Glutamatergic neuron (in vitro differentiated cells): ENCODE data around the gene TYW1. TPM values are rescaled to one million over a fixed set of nuclear protein-coding genes. Genes with fewer than 3 reads are reported as not detected.
"Not testable (repeated sequence)": the region's sequence is repeated elsewhere in the genome, so short reads cannot be mapped to it uniquely, and the experiment has no call there.

ENCODE experiments used
- DNase-seq: peaks from one replicate; pipeline ENCODE4 v3.0.0; 2022
- H3K27ac Mint-ChIP-seq: one replicate; pipeline ENCODE4 v1.8.0; 2020; ENCODE audit warnings: mild to moderate bottlenecking, mixed read lengths, inconsistent platforms; ENCODE audit not compliant: unreplicated experiment
- H3K27me3 Mint-ChIP-seq: one replicate; pipeline ENCODE4 v1.8.0; 2020; ENCODE audit warnings: mild to moderate bottlenecking, moderate library complexity, mixed read lengths, inconsistent platforms; ENCODE audit not compliant: unreplicated experiment
- H3K36me3 Mint-ChIP-seq: one replicate; pipeline ENCODE4 v1.8.0; 2020; ENCODE audit warnings: mild to moderate bottlenecking, mixed read lengths, inconsistent platforms; ENCODE audit not compliant: unreplicated experiment
- H3K4me1 Mint-ChIP-seq: one replicate; pipeline ENCODE4 v1.8.0; 2020; ENCODE audit warnings: mild to moderate bottlenecking, low read depth, mixed read lengths, inconsistent platforms; ENCODE audit not compliant: unreplicated experiment
- H3K4me3 Mint-ChIP-seq: one replicate; pipeline ENCODE4 v1.8.0; 2020; ENCODE audit warnings: mild to moderate bottlenecking, mixed read lengths, inconsistent platforms; ENCODE audit not compliant: unreplicated experiment
- H3K9me3 Mint-ChIP-seq: one replicate; pipeline ENCODE4 v1.8.0; 2020; ENCODE audit warnings: mild to moderate bottlenecking, moderate library complexity, mixed read lengths, inconsistent platforms; ENCODE audit not compliant: unreplicated experiment
- CTCF ChIP-seq: fragments of 200-600 bp; sonication (generic); IDR thresholded peaks from one replicate; pipeline ENCODE4 v1.5.0; 2021; ENCODE audit not compliant: partially characterized antibody, unreplicated experiment
- total RNA-seq: library from RNA; stranded (reverse); fragmentation: NEBNext Ultra II Directional; extraction: Animal tissue kit (Norgen Biotek cat#: 25700); gene quantifications from one replicate; pipeline ENCODE4 v1.2.1, GENCODE V29; 2021; ENCODE audit not compliant: unreplicated experiment

TYW1 gene
- total RNA-seq, 1 donor from 2014 or later = 17.7 TPM

GRCh38 chr7:67210567-67210966 lies 213.9 kb downstream of the TYW1 start:
- H3K4me3 Mint-ChIP-seq = no peak overlapping the region
- no peak overlapping the region for H3K27ac Mint-ChIP-seq

GRCh38 chr7:67211650-67212330 lies 215.2 kb downstream of the TYW1 start:
- H3K4me1 Mint-ChIP-seq, H3K9me3 Mint-ChIP-seq, H3K27me3 Mint-ChIP-seq, H3K4me3 Mint-ChIP-seq, H3K27ac Mint-ChIP-seq, DNase-seq: not testable (repeated sequence)
- peaks cover 11% of the 10 kb centered on the region for H3K36me3 Mint-ChIP-seq

More at GRCh38 chr7:67210567-67210966, 213.9 kb downstream of the TYW1 start:
- H3K36me3 Mint-ChIP-seq = peaks cover 7% of the 10 kb centered on the region
- peaks cover 2% of the 10 kb centered on the region for H3K9me3 Mint-ChIP-seq
- DNase-seq = no peak
- TF ChIP-seq CTCF = no peak
- no peaks in the 10 kb centered on the region for H3K4me1 Mint-ChIP-seq
- H3K27me3 Mint-ChIP-seq = peaks cover 1% of the 10 kb centered on the region

GRCh38 chr7:67213038-67213437 lies 216.4 kb downstream of the TYW1 start:
- H3K27ac Mint-ChIP-seq, H3K4me3 Mint-ChIP-seq, H3K27me3 Mint-ChIP-seq, H3K4me1 Mint-ChIP-seq, DNase-seq, H3K9me3 Mint-ChIP-seq: not testable (repeated sequence)
- peaks cover 17% of the 10 kb centered on the region for H3K36me3 Mint-ChIP-seq

- DNase-seq = peak; percentile 25
- not testable (repeated sequence) for H3K4me1 Mint-ChIP-seq, H3K27me3 Mint-ChIP-seq, H3K4me3 Mint-ChIP-seq, H3K27ac Mint-ChIP-seq, H3K9me3 Mint-ChIP-seq
- H3K36me3 Mint-ChIP-seq = peaks cover 27% of the 10 kb centered on the region
These were observed 226.9 kb downstream of the TYW1 start for GRCh38 chr7:67223551-67223950.

GRCh38 chr7:67226340-67226907 lies 229.8 kb downstream of the TYW1 start:
- not testable (repeated sequence) for DNase-seq, H3K9me3 Mint-ChIP-seq

GRCh38 chr7:67226967-67227366 lies 230.3 kb downstream of the TYW1 start:
- H3K27ac Mint-ChIP-seq, H3K4me3 Mint-ChIP-seq: not testable (repeated sequence)

More at GRCh38 chr7:67226340-67226907, 229.8 kb downstream of the TYW1 start:
- H3K36me3 Mint-ChIP-seq = peaks cover 24% of the 10 kb centered on the region
- H3K4me1 Mint-ChIP-seq, H3K4me3 Mint-ChIP-seq, H3K27ac Mint-ChIP-seq, H3K27me3 Mint-ChIP-seq: not testable (repeated sequence)

GRCh38 chr7:67229018-67229417 lies 232.4 kb downstream of the TYW1 start:
- H3K9me3 Mint-ChIP-seq, H3K27ac Mint-ChIP-seq, H3K4me3 Mint-ChIP-seq, H3K4me1 Mint-ChIP-seq, H3K27me3 Mint-ChIP-seq, DNase-seq: not testable (repeated sequence)
- H3K36me3 Mint-ChIP-seq = peaks cover 11% of the 10 kb centered on the region

More at GRCh38 chr7:67226967-67227366, 230.3 kb downstream of the TYW1 start:
- H3K4me1 Mint-ChIP-seq, DNase-seq, H3K27me3 Mint-ChIP-seq, H3K9me3 Mint-ChIP-seq: not testable (repeated sequence)
- H3K36me3 Mint-ChIP-seq = peaks cover 23% of the 10 kb centered on the region

GRCh38 chr7:67230029-67230428 lies 233.4 kb downstream of the TYW1 start:
- not testable (repeated sequence) for H3K27me3 Mint-ChIP-seq, DNase-seq, H3K4me1 Mint-ChIP-seq, H3K27ac Mint-ChIP-seq, H3K9me3 Mint-ChIP-seq, H3K4me3 Mint-ChIP-seq
- peaks cover 11% of the 10 kb centered on the region for H3K36me3 Mint-ChIP-seq

- not testable (repeated sequence) for H3K27me3 Mint-ChIP-seq, H3K9me3 Mint-ChIP-seq, H3K4me1 Mint-ChIP-seq, DNase-seq, H3K4me3 Mint-ChIP-seq, H3K36me3 Mint-ChIP-seq
- peak overlapping the region; percentile 53 for H3K27ac Mint-ChIP-seq
These were observed 236.9 kb downstream of the TYW1 start for GRCh38 chr7:67233506-67233905.

GRCh38 chr7:67236216-67236615 lies 239.6 kb downstream of the TYW1 start:
- H3K27me3 Mint-ChIP-seq, DNase-seq, H3K4me3 Mint-ChIP-seq, H3K9me3 Mint-ChIP-seq, H3K27ac Mint-ChIP-seq, H3K36me3 Mint-ChIP-seq: not testable (repeated sequence)
- peaks cover 14% of the 10 kb centered on the region for H3K4me1 Mint-ChIP-seq

- DNase-seq, H3K27ac Mint-ChIP-seq, H3K9me3 Mint-ChIP-seq, H3K36me3 Mint-ChIP-seq, H3K4me3 Mint-ChIP-seq, H3K27me3 Mint-ChIP-seq, H3K4me1 Mint-ChIP-seq: not testable (repeated sequence)
These were observed 246.2 kb downstream of the TYW1 start for GRCh38 chr7:67242871-67243270.
